SK-N-SH (cell line): ENCODE data around the gene MTHFS. TPM values are rescaled to one million over a fixed set of nuclear protein-coding genes. Genes with fewer than 3 reads are reported as not detected.

ENCODE experiments used
- CTCF ChIA-PET: fragments of 300-600, 350-600 bp; formaldehyde crosslinking; extraction: SDS; loops from one replicate; lab custom pipeline; 2021; lab: Yijun Ruan, JAX
- POLR2A ChIA-PET: fragments of 350-600 bp; sonication (Branson Sonifier 250); formaldehyde crosslinking; extraction: SDS; loops from one replicate; lab custom pipeline; 2020; ENCODE audit warnings: antibody characterized with exemption, inconsistent platforms; lab: Yijun Ruan, JAX
- DNase-seq: peaks from one replicate; pipeline ENCODE4 v3.0.0; 2012
- H2AFZ ChIP-seq: fragments of 200-600 bp; sonication (generic); 2 replicates; pipeline ENCODE4 v1.8.1; 2016; ENCODE audit warnings: antibody characterized with exemption, mild to moderate bottlenecking, low read depth
- H3F3A ChIP-seq: fragments of 200-600 bp; sonication (generic); replicated peaks from 2 replicates; pipeline ENCODE3; 2016; ENCODE audit warnings: antibody characterized with exemption, mild to moderate bottlenecking; ENCODE audit not compliant: insufficient read depth
- H3K27ac ChIP-seq, 2 experiments: fragments of 200-500 bp in 1 of 2; fragments of 200-600 bp in 1 of 2; sonication (Bioruptor generic) in 1 of 2; sonication (generic), shearing (Covaris generic) in 1 of 2; 2 replicates each; pipeline versions ENCODE4 v1.5.1 to v1.6.1; 2014 to 2016; ENCODE audit warnings: low read depth in 2 of 2, inconsistent platforms in 1 of 2, low read length in 1 of 2, mild to moderate bottlenecking in 1 of 2, mixed read lengths in 1 of 2
- H3K27me3 ChIP-seq: fragments of 200-600 bp; sonication (generic), shearing (Covaris generic); 2 replicates; pipeline ENCODE4 v1.6.1; 2016; ENCODE audit warnings: mixed run types; ENCODE audit not compliant: insufficient read depth
- H3K36me3 ChIP-seq, 2 experiments: fragments of 200-500 bp in 1 of 2; fragments of 200-600 bp in 1 of 2; sonication (Bioruptor generic) in 1 of 2; sonication (generic) in 1 of 2; replicated peaks in 1 of 2; 2 replicates each; pipeline versions ENCODE3 to v1.5.1; 2014 to 2016; ENCODE audit warnings: low read length in 1 of 2, mild to moderate bottlenecking in 1 of 2; ENCODE audit not compliant: insufficient read depth in 2 of 2, control insufficient read depth in 1 of 2
- H3K4me1 ChIP-seq, 2 experiments: fragments of 200-500 bp in 1 of 2; fragments of 200-600 bp in 1 of 2; sonication (Bioruptor generic) in 1 of 2; sonication (generic), shearing (Covaris generic) in 1 of 2; 2 replicates each; pipeline versions ENCODE4 v1.5.1 to v1.6.1; 2014 to 2016; ENCODE audit warnings: low read depth in 1 of 2, low read length in 1 of 2, mixed run types in 1 of 2; ENCODE audit not compliant: insufficient read depth in 2 of 2, control insufficient read depth in 1 of 2
- H3K4me2 ChIP-seq: fragments of 200-600 bp; sonication (generic), shearing (Covaris generic); 2 replicates; pipeline ENCODE4 v1.6.1; 2017; ENCODE audit warnings: mixed run types
- H3K4me3 ChIP-seq, 2 experiments: fragments of 200-500 bp in 1 of 2; fragments of 200-600 bp in 1 of 2; sonication (Bioruptor generic) in 1 of 2; sonication (generic), shearing (Covaris generic) in 1 of 2; 2 replicates each; pipeline versions ENCODE4 v1.5.1 to v1.8.1; 2014 to 2016; ENCODE audit warnings: low read depth in 2 of 2, inconsistent platforms in 1 of 2, low read length in 1 of 2, mild to moderate bottlenecking in 1 of 2, mixed read lengths in 1 of 2, moderate library complexity in 1 of 2
- H3K79me2 ChIP-seq: fragments of 200-600 bp; sonication (generic); 2 replicates; pipeline ENCODE4 v1.8.1; 2017; ENCODE audit warnings: mild to moderate bottlenecking; ENCODE audit not compliant: insufficient read depth
- H3K9ac ChIP-seq: fragments of 200-600 bp; sonication (generic); 2 replicates; pipeline ENCODE4 v1.6.1; 2017; ENCODE audit warnings: mixed run types
- H3K9me2 ChIP-seq: fragments of 200-600 bp; sonication (generic); 2 replicates; pipeline ENCODE4 v1.6.1; 2017; ENCODE audit warnings: mixed run types
- H3K9me3 ChIP-seq: fragments of 200-600 bp; sonication (generic); 2 replicates; pipeline ENCODE4 v1.6.1; 2017; ENCODE audit warnings: mixed run types, mild to moderate bottlenecking, moderate library complexity
- H4K20me1 ChIP-seq: fragments of 200-600 bp; sonication (generic); 2 replicates; pipeline ENCODE4 v1.6.1; 2017; ENCODE audit warnings: mild to moderate bottlenecking, mixed run types; ENCODE audit not compliant: insufficient read depth
- FOSL2 ChIP-seq: IDR thresholded peaks from 2 replicates; pipeline ENCODE4 v1.4.0; 2012; ENCODE audit warnings: low read depth, mild to moderate bottlenecking, moderate library complexity, borderline replicate concordance
- GATA2 ChIP-seq: sonication (generic); formaldehyde crosslinking; IDR thresholded peaks from 2 replicates; pipeline ENCODE4 v1.5.0; 2020; ENCODE audit warnings: mild to moderate bottlenecking, missing genetic modification reagents
- JUND ChIP-seq: IDR thresholded peaks from 2 replicates; pipeline ENCODE4 v1.4.0; 2012
- POLR2AphosphoS5 ChIP-seq: IDR thresholded peaks from 2 replicates; pipeline ENCODE4 v1.6.1; 2012; ENCODE audit warnings: low read depth, low read length
- RCOR1 ChIP-seq: fragments of 150-350 bp; IDR thresholded peaks from 2 replicates; pipeline ENCODE4 v1.6.1; 2017; ENCODE audit warnings: antibody characterized with exemption, low read length
- RFX5 ChIP-seq: IDR thresholded peaks from 2 replicates; pipeline ENCODE4 v1.6.1; 2012; ENCODE audit warnings: mild to moderate bottlenecking, improper control_type of control experiment, low read length
- SMC3 ChIP-seq: IDR thresholded peaks from 2 replicates; pipeline ENCODE4 v1.6.1; 2012; ENCODE audit warnings: low read depth, low read length, improper control_type of control experiment
- TAF1 ChIP-seq: IDR thresholded peaks from 2 replicates; pipeline ENCODE4 v1.6.1; 2012; ENCODE audit warnings: low read depth, mild to moderate bottlenecking, low read length, moderate library complexity, borderline replicate concordance
- TCF12 ChIP-seq: IDR thresholded peaks from 2 replicates; pipeline ENCODE4 v1.4.0; 2012
- ZBTB33 ChIP-seq: IDR thresholded peaks from 2 replicates; pipeline ENCODE4 v1.4.0; 2012; ENCODE audit warnings: low read depth, borderline replicate concordance
- WGBS: methylation state at CpG from one replicate; pipeline ENCODE4 v1.1.6; 2017; ENCODE audit warnings: low lambda C conversion rate; 5-methylcytosine and 5-hydroxymethylcytosine counted together
- polyA plus RNA-seq, 3 experiments: library from polyadenylated mRNA; depleted of rRNA; stranded (reverse); fragments of >200 nt; gene quantifications; 2 replicates each; pipeline ENCODE4 v1.2.3, GENCODE V29; 2012
- TF ChIP-seq, protein P1 (sequence below): IDR thresholded peaks from 2 replicates; pipeline ENCODE4; 2012

MTHFS gene
- polyA plus RNA-seq, 1 of the 3 experiments (the other 2 are of a cell fraction), result 21.9 TPM

DNA sequence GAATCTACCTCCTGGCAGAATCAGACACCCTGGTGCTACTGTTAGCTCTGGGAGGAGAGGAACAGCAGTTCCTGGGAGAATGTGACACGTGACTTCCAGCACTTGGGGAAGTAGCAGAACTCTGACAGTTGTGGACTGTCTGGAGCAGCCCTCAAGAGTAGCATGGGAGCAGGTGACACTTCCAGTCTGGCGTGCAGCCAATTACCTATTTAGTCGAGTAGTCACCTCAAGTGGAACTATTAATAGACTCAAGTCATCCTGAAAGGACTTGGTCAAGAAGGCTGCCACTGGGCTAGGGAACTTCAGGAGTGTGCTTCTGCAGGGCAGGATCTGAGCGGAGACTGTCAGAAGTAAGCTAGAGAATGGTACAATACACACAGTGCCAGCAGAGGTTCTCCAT, 62.3 kb downstream of the MTHFS start:
- Histone ChIP-seq H3K79me2 (no peaks in the 10 kb centered on the region), H3K36me3 (peaks cover 0 to 11% of the 10 kb centered on the region in 2 experiments), H3K27me3 (no peaks in the 10 kb centered on the region), H3K9ac (no peak overlapping the region), H3K4me1 (no peaks in the 10 kb centered on the region), H3F3A (no peaks in the 10 kb centered on the region), H3K4me3 (no peak overlapping the region), H3K9me3 (no peaks in the 10 kb centered on the region), H3K27ac (no peak overlapping the region), H3K4me2 (no peak overlapping the region), H2AFZ (no peak overlapping the region), H3K9me2 (no peaks in the 10 kb centered on the region), H4K20me1 (no peaks in the 10 kb centered on the region)
- WGBS, result 100% methylated on average over 2 of the region's 4 CpGs
- no peak for TF ChIP-seq TAF1
- no peak for TF ChIP-seq RFX5
- no peak for TF ChIP-seq RCOR1
- TF ChIP-seq ZBTB33, result no peak
- TF ChIP-seq JUND, result no peak
- no peak for DNase-seq
- POLR2A ChIA-PET, result no interaction called here
- CTCF ChIA-PET, result no interaction called here

DNA sequence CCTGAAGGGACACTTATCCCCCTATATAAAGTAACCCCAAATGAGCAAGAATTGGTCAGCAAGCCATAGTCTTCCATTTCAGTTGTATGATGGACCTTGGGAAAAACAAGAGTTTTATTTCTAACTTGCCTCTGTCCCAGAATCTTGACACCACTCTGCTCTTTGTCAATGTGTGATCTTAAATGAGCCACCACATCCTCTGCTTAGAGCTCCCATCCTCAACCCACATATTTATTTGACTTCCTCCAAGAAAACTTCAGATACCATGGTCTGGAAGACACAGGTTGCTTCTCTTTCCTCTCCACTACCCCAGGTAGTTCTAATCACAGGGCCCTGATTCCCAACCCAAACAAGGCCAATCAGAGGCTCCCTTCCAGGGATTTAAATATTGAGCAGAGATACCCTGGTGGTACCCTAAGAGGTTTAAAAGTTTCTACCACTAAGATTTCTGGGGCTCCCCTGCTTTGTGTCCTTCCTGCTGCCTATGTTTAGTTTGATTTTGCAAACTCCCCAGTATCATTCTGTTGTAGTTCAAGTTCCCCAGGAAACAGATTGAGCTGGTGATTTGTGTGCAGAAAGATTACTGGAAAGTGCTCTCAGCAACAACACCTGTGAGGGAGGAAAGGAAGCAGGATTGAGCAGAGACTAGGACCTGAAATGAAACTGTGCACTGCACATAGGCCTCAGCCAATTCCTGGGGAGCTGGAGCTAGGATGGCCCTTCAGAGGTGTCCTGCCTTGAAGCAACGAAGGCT, 64.3 kb downstream of the MTHFS start:
- Histone ChIP-seq H3K36me3 (peaks cover 0 to 6% of the 10 kb centered on the region in 2 experiments), H3K9ac (no peak overlapping the region), H3K4me3 (no peak overlapping the region), H3K9me3 (no peaks in the 10 kb centered on the region), H3F3A (no peaks in the 10 kb centered on the region), H4K20me1 (no peaks in the 10 kb centered on the region), H2AFZ (no peak overlapping the region)
- DNase-seq, result no peak
- CTCF ChIA-PET, result interaction anchor here (1.4 to 2.8 kb wide), 2 partner anchors 18 to 451 kb away, joined by 4 to 11 read pairs; no protein-coding TSS in a partner anchor
- TF ChIP-seq POLR2AphosphoS5 (no peak), GATA2 (CRISPR knock-in tag) (no peak), SMC3 (no peak), ZBTB33 (no peak), TCF12 (no peak), FOSL2 (no peak)
- TF ChIP-seq, protein P1, sequence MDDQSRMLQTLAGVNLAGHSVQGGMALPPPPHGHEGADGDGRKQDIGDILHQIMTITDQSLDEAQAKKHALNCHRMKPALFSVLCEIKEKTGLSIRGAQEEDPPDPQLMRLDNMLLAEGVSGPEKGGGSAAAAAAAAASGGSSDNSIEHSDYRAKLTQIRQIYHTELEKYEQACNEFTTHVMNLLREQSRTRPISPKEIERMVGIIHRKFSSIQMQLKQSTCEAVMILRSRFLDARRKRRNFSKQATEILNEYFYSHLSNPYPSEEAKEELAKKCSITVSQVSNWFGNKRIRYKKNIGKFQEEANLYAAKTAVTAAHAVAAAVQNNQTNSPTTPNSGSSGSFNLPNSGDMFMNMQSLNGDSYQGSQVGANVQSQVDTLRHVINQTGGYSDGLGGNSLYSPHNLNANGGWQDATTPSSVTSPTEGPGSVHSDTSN, result no peak
- TF ChIP-seq, all 33 proteins: peak for 0
- whole genome bisulfite sequencing, result 40% methylated on average over 1 of the region's 1 CpG
- POLR2A ChIA-PET, result no interaction called here
- Histone ChIP-seq H3K4me1 (no peaks in the 10 kb centered on the region), H3K27me3 (no peaks in the 10 kb centered on the region), H3K9me2 (no peaks in the 10 kb centered on the region), H3K79me2 (no peaks in the 10 kb centered on the region), H3K4me2 (no peak overlapping the region), H3K27ac (no peak overlapping the region)
